Stimulated activated CD8-positive, alpha-beta memory T cell treated with anti-CD3 and anti-CD28 coated beads, Interleukin-7, amount 100 ng/mL, for 4 hours (primary cell): ENCODE measurements around the gene COG5.
"Not testable (repeated sequence)": the region's sequence is repeated elsewhere in the genome, so short reads cannot be mapped to it uniquely, and the experiment has no call there.

Source experiments
- DNase-seq, 2 donors: peaks; one replicate each; pipeline ENCODE4 v3.0.0-alpha.2; 2020; ENCODE audit warnings: low read depth in 2 of 2

Gene COG5

DNA sequence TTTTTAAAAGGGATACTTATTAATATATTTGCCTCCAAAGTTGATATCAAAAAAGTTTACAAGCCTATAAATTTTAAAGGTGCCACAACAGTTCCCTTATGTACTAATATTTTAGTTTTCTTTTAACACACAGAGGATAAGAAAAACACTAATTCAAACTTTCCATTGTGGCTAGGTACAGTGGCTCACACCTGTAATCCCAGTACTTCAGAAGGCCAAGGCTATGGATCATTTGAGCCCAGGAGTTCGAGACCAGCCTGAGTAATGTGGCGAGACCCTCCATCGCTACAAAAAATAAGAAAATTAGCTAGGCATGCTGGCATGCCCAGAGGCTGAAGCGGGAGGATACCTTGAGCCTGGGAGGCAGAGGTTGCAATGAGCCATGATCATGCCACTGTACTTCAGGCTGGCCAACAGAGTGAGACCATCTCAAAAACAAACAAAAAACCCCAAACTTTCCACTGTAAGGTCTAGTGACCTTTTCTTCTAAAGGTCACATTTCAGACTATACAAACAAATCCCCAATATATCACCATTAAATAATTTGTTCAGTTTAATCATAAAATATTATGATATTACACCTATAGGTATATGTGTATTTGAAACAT is 287.4 kb downstream of the COG5 start:
- no peak for DNase-seq

DNA sequence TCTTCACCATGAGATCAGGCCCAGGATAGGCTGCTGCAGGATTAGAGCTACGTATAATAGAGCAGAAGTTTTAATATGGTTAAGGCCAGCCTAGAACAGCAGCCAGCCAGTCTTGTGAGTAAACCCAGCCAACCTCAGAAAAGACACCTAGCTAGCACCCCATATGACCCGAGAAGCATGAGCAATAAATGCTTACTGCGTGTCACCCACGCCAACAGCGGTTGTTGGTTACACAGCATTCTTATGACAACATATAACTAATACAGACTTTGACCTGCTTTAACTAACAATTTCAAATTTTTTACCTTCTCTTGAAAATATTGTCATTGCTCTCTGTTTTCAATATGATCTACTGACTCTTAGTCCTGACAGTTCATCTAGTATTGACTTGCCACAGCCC is 289.2 kb downstream of the COG5 start:
- DNase-seq, result no peak

DNA sequence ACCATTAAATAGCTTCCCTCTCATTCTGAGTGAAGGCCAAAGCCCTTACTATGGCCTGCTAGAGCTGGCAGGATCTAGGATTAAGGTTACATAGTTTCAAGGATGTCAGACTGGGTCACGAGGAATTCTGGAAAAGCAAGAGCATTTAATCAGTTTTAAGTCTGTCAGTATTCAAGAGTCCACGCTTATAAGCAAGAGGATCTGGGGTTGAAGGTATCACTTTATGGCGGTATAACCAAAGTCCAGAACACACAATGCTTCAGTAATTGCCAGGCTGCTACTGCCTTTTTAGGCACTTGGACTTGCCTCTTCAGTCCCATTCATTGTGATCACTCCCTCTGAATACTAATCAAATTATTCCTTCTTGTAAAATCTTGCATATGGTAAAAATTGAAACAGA is 293.9 kb downstream of the COG5 start:
- DNase-seq, result no peak

DNA sequence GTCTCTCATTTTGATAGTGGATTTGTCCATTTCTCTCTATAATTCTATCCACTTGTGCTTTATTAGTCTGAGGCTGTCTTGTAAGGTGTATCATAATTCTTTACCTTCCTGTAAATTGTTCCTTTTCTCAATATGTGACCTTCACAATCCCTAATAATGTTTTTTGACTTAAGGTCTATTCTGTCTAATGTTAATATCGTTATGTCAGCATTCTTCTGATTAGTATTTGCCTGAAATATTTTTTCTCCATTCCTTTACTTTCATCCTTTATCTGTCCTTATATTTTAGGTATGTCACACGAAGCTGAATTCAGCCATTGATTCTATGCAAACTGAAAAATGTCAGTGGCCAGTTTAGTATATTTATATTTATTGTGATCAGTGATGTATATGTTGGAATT is 295.1 kb downstream of the COG5 start:
- no peak for DNase-seq

DNA sequence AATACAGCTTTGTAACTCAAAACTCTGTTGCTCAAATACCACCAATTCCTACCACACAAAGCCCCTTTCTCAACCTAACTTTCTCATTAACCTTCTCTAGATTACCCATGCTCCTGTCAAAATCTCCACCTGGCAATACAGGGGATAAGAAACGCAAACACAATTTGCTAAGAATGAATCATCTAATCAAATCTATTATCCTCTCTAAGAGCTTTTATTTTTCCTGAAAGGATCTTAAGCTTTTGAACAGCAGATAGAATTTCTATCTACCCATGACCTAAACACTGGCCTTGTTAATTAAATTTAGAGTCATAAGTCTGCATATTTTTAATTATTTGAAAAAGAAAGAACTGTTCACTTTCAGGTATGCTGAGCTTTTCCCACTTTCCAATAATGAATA is 296.6 kb downstream of the COG5 start:
- no peak for DNase-seq

DNA sequence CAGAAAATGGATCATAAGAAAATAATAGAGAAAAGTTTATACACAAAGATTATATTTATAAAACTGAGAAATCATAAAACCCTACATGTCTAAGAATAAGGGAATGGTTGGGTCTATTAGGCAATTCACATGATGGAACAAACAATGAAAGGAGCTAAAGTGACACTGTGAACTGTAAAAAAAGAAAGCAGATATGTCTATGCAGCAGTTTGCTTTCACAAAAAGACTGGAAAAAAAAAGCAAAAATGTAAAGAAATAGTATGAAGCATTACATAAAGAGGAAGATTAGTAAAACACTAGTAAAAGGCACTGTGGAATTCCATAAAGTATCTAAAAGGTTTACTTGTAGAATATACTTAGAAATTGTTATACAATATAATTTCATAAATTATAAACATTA is 299.0 kb downstream of the COG5 start:
- no peak for DNase-seq

DNA sequence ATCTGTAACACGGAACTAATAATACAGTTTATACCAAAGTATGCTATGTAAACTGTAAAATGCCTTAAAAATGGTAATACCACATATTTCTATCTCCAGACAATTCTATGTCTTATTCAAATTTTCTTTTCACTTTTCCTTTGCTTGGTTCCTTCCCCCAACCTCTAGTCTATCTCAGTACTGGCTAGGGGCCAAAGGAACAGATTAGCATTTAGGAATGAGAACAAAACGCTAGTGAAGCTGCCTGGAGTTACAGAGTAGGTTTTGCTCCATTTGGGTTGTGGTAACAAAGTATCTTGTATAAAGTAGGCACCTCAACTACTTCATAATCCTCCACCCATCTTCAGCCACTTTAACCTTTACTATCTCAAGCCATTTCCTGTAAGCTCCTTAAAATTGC is 300.9 kb downstream of the COG5 start:
- no peak for DNase-seq

DNA sequence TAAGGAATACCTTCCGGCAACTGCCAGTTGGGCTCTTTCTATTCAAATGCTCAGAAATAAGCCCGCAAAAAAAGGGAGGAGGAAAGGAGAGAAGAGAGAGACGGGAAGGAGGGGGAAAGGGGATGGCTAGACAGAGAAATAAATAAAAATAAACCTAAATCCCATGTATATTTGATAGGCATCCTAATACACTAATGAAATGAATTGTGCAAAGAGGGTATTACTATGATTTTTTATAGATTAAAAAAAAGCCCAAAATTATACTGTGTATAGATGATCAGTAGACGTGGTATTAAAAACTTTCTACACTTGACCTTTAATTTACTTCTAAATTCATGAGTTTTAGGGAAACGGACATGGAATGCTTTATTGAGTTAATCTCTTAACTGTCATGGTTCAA is 305.0 kb downstream of the COG5 start:
- DNase-seq, result no peak

DNA sequence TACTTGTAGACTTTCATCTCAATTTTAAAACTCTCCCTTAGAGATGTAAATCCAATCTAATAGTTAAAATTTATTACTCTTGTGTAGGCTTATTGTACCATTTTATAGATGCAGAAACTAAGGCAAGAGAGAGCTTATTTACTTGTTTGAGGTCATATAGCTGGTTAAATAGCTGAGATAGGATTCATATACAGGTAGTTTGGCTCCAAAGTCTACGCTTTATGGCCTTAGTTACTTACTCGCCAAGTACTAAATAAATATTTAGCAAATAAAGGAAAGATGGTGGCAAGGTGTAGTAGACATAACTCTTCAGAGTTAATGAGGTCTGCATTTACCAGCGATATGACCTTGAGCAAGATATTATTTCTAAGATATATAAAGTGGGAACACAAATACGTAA is 308.1 kb downstream of the COG5 start:
- no peak for DNase-seq

DNA sequence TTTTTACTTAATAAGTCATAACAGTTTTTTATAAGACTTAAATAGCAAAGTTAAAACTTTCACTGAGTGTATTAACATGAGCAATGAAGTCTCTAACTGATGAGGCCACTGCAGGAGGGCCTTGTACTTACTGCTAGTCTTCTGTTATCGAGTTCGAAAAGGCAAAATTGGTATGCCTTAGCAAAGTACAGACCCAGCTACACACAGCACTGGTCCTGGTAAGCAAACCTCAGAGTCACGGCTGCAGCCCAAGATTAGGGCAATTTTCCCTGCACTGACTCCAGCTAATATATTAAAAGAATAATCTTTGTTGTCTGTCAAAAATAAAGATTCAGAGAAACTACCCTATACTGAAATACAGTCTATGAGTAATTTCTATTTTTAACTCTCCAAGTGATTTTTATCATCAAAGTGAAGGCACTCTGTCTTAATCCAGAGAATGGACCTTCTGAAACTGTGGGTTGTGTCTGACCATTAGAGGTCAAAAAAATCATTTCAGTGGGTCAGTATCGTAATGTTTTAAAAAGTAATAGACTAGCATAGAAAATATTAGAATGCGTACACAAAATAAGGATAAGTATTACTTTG is 309.2 kb downstream of the COG5 start:
- no peak for DNase-seq

DNA sequence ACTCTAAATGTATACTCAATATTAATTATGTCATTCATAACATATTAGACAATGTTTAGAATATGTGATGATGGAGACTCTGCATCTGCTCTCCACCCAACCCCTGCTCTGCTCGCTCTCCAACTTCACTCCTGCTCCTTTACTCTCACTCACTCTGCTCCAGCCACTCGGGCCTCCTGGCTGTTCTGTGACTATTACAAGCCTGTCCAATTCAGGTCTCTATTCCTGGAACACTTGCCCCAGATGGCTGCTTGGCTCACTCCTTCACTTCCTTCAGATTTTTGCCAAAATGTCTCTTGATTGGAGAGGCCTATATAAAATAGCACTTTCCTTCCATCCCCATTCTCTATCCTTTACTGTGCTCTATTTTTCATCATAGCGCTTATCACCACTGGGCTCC is 310.1 kb downstream of the COG5 start:
- DNase-seq, result no peak

DNA sequence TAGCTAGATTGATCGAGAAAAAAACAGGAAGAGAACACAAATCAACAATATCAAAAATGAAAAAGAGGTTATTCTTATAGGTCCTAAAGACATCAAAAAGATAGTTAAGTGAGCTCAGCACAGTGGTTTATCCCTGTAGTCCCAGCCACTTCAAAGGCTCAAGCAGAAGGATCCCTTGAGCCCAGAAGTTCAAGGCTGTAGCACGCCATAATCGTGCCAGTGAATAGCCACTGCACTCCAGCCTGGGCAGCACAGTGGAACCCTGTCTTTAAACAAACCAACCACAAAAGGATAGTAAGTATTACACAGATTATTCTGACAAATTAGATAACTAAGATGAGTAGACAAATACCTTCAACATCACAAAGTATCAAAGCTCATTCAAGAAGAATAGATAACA is 311.8 kb downstream of the COG5 start:
- no peak for DNase-seq

DNA sequence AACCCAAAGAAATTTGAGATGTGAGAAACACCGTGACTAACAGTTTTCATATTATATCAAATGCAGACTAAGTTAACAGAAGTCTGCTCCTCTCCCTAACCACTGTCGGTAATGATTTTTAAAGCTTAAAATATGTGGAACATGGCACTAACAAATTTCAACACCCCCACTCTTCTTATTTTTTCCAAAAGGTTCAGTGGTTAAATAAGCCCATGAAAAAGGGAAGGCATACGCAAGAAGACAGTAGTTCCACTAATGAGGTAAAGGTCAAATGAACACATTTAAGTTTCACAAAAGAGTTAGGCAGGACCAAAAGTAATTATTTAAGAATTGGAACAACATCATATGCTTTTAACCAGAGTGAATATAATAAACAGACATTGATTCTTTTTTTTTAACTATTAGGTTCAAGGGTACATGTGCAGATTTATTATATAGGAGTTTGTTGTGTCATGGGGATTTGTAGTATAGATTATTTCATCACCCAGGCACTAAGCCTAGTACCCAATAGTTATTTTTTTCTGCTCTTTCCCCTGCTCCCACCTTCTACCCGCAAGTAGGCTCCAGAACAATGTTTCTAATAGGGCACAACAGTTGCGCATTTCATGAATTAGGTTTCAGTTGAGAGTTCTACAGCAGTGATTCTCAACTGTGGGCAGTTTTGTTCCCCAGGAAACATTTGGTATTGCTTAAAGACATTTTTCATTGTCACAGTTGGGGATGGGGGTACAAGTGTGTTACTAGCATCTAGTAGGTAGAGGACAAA is 315.0 kb downstream of the COG5 start:
- no peak for DNase-seq

DNA sequence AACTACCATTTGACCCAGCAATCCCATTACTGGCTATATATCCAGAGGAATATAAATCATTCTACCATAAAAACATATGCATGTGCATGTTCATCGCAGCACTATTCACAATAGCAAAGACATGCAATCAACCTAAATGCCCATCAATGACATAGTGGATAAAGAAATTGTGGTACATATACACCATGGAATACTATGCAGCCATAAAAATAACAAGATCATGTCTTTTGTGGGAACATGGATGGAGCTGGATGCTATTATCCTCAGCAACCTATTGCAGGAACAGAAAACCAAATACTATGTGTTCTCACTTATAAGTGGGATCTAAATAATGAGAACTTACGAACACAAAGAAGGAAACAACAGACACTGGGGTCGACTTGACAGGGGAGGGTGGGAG is 316.9 kb downstream of the COG5 start:
- DNase-seq, result not testable (repeated sequence)

DNA sequence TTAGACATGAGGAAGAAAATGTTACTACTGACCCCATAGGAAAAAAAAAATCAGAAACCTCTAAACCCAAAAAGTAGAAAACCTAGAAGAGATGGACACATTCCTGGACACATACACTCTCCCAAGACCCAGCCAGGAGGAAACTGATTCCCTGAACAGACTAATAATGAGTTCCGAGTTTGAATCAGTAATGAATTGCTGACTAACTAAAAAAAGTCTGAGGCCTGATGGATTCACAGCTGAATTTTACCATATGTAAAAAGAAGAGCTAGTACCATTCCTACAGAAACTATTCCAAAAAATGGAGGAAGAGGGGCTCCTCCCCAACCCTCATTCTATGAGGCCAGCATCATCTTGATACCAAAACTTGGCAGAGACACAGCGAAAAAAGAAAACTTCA is 319.1 kb downstream of the COG5 start:
- DNase-seq, result no peak

DNA sequence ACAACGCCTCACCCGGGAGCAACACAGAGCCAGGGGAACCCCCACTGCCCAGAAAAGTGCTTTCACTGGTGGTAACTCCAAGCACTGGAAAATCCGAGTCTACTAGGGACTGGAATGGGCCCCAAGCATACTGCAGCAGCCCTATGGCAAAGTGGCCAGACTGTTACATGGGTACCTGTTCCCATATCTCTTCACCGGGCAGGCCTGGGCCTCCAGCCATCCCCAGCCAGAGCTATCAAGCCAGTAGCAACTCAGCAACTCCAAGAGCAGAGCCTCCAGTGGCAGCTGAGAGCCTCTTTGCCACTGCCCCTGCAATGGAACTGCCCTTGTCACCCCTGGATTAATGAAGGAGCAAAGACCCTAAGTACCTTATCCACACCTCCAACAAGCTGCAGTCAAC is 321.5 kb downstream of the COG5 start:
- no peak for DNase-seq

DNA sequence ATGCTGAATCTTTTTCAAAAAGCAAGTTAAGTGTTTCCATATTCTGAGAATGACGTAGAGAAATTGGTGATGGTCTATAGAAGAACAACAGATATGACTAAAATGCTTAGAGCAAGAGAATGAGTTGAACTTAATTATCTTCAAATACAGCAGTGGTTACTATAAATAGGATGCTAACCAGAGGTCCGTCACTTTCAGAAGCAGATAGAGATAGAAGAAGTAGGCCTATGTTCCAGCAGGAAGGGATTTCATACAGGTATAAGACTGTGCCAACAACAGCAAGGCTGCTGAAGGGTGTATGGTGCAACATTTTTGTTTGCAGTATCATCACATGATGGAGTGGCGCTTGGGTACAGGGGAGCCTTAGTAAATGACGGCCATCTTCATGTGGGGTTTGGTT is 326.3 kb downstream of the COG5 start:
- DNase-seq, result no peak

DNA sequence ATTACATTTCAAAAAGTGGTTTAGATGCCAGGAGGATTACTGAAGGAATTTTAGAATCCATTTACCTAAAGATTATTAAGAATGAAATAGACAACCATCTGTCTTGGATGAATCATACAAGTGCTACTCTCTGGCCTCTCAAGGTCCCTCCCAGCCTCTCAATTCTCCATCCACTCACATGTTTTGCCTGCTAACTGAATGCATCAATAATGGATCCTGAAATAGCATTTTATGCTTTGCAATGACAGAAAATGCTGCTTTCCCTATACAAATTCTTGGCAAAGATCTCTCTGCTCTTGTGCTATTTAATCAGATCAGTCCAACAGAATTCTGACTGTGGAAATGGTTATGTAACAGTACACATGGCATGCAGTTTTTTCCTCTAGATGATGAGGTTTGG is 326.9 kb downstream of the COG5 start:
- no peak for DNase-seq

DNA sequence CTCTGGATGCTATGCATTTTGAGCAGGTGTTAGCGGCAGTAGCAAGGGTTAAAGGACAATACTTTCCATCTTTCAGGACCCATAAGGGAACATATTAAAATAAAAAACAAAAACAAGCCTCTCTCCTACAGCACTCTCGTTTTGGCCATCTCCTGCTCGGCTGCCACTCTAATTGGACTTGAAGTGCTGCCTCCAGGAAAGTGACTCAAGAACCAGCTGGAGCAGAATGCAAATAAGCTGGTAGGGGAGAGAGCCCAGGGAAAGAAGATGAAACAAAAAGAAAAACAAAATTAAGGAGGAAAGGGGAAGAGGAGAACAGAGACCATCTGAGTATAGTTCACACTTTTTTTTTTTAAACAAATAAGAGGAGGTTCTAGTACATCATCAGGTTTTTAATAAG is 329.3 kb downstream of the COG5 start:
- DNase-seq, result no peak

DNA sequence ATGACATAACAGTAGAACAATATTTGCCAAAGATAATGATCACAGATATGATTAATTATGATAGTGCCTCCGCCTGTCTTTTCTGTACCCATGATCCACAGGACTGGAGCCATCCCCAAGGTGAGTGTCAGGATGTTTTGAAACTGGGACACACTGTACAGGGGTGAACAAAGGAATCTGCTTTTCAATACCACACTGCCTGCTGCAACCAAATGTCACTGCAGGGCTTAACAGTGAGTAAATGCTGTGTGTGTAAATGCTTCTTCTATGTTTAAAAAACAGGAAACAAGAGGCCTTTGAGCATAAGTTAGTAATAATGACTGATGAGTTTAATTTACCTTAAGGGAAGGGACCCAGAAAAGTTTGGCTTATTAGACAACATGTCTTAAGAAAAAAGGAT is 329.7 kb downstream of the COG5 start:
- no peak for DNase-seq

DNA sequence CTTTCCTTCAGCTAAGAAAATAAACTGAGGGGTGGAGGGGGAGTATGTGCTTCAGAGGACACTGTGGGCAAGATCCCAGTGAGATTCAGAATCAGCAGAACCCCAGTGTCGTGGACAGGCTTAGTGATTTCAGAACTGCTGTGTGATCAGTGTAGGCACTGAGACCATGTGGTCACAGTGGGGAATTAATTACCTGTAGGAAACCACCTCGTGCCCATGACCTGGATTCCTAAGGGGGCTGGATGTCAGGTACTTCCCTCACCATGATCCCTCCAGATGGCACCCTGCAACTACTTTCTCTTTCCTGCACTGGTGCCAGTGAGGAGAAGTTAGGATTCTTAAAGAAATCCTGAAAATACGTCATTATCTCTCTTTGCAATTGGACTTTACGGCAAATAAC is 330.5 kb downstream of the COG5 start:
- DNase-seq, result no peak

DNA sequence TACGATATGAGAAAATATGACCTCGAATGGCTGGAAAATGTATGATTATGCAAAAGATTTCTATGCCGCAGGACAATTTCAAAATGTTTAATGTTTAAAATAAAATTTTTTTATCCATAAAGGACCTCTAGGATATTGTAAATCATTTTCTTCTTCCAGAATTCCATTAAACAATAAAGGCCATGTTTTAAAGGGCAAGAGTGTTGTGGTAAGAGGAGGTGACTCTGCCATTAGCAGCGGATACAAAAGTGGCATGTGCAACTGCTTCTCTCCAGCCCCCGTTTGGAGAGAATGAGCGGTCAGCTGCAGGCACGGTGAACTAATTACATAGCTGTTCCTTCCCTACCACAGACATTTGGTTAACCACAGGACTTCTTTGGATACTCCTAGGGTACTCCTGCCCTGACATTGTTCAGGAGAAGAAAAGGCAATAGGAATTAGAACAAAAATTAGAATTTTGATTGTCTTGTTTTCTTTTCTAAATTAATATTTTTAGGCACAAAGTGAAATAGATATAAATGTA is 331.1 kb downstream of the COG5 start:
- DNase-seq, result no peak

DNA sequence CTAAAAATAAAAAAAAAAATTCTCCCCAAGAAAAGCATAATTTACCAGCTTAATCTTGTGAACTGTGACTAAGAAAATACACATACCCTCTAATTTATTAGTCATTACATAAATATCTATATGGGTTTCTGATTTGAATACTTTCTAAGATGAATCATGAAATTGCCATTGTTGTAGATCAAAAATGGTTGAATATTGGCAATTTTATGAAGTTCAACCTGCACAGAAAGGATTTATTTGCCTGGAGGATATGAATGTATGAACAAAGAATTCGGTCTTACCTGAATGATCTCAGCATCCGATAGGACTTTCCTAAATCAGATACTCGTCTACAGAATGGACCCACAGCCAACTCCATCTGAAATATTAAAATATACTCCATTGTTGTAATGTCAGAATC is 333.4 kb downstream of the COG5 start:
- no peak for DNase-seq
